ENCODE data around the gene NUDT16.

NUDT16 gene

GRCh38 chr3:131386429-131387165 lies 5.0 kb downstream of the NUDT16 start:
- no peak for DNase-seq (ENCODE audit: low read depth)

GRCh38 chr3:131387796-131388489 lies 6.4 kb downstream of the NUDT16 start:
- no peak for DNase-seq (ENCODE audit: low read depth)

DNA sequence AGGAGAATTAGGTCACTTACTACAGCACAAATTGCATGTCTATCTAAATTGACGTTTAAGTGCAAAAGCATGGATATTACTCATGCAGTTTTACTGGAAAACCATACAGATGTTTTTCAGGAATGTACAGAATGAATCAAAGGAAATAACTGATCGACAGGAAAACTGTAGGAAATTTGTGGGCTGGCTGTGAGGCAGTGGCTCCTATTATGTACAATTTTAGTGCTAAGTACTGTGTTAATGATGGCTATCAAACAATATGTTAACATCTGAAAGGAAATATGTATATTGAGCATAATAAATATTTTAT lies 6.9 kb downstream of the NUDT16 start:
- DNase-seq (ENCODE audit: low read depth) = no peak

GRCh38 chr3:131390331-131390730 lies 8.8 kb downstream of the NUDT16 start:
- no peak for DNase-seq (ENCODE audit: low read depth)

GRCh38 chr3:131393051-131393450 lies 11.5 kb downstream of the NUDT16 start:
- no peak for DNase-seq (ENCODE audit: low read depth)

DNA sequence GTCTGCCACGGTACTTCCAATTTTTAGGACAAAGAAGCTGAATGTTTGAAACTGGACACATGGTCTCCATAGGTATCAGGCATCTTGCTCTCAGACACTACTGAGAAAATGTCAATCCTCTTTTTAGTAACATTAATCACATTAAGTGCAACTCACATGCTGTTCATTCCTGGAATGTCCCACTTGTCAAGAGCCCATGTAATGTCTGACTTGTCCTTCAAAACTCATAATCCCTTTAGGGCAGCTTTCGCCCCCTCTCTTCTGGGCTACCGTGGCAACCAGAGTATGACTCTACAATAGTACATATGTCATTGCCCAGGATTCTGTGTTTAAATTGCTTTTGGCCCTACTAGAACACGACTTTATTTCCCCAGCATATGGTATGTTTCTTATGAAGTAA lies 12.3 kb downstream of the NUDT16 start:
- DNase-seq (ENCODE audit: low read depth) = no peak

DNA sequence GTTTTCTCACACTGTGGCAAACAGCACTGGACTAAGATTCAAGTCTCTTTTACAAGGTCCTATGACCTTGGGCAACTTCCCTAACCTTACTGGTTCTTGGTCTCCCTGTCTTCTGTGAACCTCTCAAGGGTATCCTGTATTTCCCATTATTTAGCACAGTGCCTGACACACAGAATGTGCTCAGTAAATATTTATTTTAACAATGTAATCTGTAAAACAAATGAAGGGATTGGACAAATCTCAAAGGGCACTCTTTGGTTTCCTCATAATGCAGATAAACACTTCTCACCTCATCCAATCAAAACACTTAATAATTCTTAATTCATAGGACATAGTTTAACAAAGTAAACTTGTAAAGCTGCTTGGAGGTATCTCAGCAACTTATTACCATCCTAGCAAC lies 12.8 kb downstream of the NUDT16 start:
- no peak for DNase-seq (ENCODE audit: low read depth)

DNA sequence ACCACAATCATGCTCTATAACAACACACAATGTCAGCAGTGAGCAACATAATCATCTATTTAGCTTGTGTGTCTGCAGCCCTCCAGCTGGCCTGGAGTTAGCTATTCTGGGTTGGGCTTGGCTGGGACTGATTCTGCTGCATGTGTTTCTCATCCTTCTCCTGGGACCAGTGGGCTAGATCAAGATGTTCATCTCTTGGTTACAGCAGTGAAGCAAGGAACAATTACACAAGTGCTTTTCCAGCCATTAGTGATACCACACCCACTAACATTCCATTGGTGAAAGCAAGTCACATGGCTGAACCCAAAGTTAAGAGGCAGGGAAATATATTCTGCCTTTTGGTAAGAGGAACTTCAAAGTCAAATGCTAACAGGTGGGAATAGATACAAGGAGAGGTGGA lies 14.6 kb downstream of the NUDT16 start:
- DNase-seq (ENCODE audit: low read depth) = no peak

GRCh38 chr3:131397889-131398288 lies 16.3 kb downstream of the NUDT16 start:
- no peak for DNase-seq (ENCODE audit: low read depth)

GRCh38 chr3:131401978-131402377 lies 20.4 kb downstream of the NUDT16 start:
- DNase-seq (ENCODE audit: low read depth) = no peak

DNA sequence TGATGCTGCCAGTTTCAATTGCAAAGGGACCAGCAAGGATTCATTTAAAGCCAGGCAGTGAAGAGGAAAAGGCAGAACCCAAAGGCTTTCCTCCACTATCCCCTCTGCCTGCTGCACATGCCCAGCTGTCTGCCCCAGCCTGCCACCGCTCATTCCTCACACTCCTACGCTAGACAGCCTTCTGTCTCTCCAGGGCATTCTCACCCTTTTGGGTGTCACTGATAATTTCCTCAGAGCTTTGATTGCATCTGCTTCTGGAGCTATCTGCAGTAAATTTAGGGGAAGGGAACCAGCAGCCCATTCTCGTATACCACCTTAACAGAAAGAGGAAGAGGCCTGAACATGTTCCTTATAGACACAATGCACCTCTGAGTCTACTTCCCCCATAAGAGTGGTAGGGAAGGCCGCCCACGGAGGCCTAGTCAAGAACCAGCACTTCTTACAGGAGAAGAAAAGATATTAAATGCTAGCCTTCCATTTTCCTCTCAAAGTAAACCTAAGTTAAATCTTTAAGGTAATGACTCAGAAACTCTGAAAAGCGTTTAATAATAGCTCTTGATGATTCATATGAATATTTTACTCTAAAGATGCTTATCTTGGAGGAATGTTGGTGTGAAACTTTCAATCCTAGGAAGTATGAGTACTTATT lies 20.9 kb downstream of the NUDT16 start:
- DNase-seq (ENCODE audit: low read depth) = no peak

DNA sequence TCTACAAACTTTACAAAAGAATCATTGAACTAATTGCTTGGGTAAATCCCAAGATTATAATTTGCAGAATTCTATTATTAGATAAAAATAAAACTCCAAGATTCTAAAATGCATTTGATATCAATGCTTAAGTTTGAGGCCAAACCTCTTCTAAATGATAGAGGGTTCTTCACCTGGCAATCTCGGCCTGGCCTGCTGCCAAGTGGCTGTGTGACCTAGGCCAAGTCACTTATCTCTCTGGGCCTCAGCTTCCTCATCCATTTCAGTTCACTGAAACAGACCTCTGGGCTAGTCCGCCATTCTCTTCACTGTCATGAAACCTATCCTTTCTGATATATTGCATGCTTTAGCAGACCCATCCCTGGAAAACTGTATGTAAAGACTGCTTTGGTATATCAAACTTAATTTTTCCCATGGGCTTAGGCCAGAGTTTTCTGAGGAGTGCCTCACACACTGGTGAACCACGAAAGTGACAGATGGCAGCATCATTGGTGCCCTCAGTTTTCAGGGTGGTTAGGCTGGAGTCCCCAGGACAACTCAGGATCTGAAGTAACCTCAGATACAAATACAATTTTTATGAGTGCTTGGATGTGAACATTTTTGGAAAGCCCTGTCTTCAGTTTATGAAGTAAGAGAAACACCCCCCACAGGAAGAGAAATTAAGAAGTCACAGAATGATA lies 21.8 kb downstream of the NUDT16 start:
- DNase-seq (ENCODE audit: low read depth) = no peak

GRCh38 chr3:131405411-131405810 lies 23.8 kb downstream of the NUDT16 start:
- no peak for DNase-seq (ENCODE audit: low read depth)

DNA sequence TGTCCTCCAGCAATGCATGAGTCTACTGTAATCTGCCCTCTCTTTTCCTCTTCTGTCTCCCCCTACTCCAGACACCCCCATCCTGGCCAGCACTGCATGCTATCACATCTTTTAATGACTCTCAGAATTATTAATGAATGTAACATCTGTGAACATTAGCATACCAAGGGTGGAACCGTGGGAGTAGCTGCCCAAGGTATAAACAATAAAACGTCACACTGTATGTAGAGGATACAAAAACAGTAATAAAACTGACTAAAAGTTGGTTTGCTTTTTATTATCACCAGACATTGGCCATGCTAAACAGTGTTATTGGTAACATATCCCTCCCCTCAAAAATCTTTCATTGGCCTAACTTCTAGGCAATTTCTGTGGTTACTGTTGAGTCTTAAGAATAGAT lies 24.7 kb downstream of the NUDT16 start:
- DNase-seq (ENCODE audit: low read depth) = no peak

DNA sequence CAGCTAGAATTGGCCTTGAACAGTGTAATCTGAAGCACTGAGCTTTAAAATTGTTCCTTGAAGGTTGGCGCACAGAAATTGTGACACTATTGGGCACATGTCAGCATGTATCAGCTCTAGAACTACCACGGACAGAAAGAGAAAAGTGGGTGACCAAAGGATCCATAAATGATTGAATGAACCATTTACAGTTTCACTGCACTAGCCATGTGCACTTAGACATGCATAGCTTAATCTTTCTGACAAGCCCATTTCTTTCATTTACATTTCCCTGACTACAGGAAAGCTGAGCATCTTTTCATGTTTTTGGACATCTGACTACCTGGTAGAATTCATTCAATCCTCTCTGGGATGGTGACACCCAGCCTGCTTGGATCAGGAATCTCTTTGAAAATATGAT lies 36.2 kb downstream of the NUDT16 start:
- DNase-seq (ENCODE audit: low read depth) = no peak

DNA sequence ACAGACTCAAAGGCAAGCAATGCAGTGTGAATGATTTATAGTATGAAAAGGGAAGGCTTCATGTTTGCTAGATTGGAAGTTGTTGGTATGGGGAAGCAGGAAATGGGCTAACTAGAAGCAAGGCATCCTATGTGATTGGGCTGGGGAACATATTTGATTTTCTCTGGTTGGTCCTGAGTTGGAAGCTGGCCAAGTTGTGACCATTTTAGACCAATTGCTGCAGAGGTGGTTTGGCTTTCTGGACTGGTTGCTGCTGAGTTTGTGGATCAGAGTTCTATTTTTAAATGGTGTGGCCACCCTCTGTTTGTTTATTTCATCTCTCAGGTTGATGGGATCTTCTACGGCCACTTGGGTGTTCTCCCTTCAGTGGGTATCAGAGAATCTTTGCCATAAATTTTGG lies 39.7 kb downstream of the NUDT16 start:
- DNase-seq (ENCODE audit: low read depth) = no peak

DNA sequence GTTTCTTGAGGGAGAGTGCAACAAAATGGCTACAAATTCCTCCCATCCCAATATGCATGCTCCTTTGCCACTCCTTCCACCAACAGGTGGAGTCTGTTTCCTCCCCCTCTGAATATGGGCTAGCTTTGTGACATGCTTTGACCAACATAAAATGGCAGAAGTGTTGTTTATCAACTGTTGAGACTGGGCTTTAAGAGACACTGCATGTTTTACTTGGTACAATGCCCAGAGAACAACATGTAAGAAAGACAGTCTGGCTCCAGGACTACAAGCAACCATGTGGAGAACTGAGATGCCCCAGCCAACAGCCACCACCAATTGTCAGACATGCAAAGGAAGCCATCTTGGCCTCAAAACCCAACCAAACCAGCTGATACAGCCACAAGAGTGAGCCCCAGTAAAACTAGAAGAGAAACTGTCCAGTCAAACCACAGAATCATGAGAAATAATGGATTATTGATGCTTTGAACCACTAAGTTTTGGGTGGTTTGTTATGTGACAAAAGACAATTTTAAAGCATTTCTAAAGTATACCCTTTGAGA lies 40.5 kb downstream of the NUDT16 start:
- no peak for DNase-seq (ENCODE audit: low read depth)

- DNase-seq (ENCODE audit: low read depth) = no peak
These were observed 45.7 kb downstream of the NUDT16 start for GRCh38 chr3:131427226-131427625.

DNA sequence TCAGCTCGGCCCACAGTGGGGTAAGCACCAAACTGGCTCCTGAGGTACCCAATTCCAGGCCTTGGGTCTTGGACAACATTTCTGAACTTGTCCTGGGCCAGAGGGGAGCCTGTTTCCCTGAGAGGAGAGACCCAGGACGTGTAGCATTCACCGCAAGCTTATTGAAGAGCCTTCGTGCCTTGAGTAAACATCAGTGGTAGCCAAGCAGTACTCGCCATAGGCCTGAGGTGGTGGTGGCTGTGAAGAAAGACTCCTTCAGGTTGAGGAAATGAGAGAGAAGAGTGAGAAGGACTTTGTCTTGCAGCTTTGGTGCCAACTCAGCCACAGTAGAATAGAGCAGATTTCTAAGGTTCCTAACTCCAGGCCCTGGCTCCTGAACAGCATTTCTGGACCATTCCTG lies 50.2 kb downstream of the NUDT16 start:
- no peak for DNase-seq (ENCODE audit: low read depth)

DNA sequence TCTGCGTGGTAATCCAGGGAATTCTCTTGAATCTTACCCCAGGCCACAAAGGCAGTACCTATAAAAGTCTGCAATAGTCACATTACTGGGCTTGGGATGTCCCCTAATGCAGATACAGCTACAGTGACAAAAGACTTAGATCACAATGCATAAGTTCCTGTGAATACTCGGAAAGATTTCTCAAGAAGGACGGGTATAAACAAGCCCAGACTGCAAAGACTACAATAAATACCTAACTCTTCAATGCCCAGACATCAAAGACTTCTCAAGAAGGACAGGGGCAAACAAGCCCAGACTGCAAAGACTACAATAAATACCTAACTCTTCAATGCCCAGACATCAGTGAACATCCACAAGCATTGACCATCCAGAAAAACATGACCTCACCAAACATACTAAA lies 50.9 kb downstream of the NUDT16 start:
- no peak for DNase-seq (ENCODE audit: low read depth)

DNA sequence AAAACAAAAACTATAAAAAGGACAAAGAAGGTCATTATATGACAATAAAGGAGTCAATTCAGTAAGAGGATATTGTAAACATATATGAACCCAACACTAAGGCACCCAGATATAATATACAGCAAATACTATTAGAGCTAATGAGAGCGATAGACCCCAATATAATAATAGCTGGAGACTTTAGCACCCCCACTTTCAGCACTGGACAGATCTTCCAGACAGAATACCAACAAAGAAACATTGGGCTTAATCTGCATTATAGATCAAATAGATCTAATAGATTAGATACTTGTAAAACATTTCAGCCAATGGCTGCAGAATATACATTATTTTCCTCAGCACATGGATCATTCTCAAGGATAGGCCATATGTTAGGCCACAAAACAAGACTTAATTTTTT lies 53.4 kb downstream of the NUDT16 start:
- DNase-seq (ENCODE audit: low read depth) = no peak
